Spleen (tissue), 11 donors: ENCODE results near the gene KIF18B. TPM values are rescaled to one million over a fixed set of nuclear protein-coding genes. Genes with fewer than 3 reads are reported as not detected.

ENCODE experiments used
- DNase-seq: peaks from one replicate; pipeline ENCODE4 v3.0.0-alpha.2; 2020
- H3K27ac ChIP-seq, 8 donors: fragments of 200-600 bp; sonication (generic) in 7 of 8; 1 replicate in 4 of 8; 2 replicates in 4 of 8; pipeline versions ENCODE4 v1.5.0 to v1.8.0; 2016 to 2021; ENCODE audit warnings: inconsistent platforms in 4 of 8, mild to moderate bottlenecking in 4 of 8, moderate library complexity in 1 of 8
- H3K27me3 ChIP-seq, 7 donors: fragments of 200-600 bp; sonication (generic) in 6 of 7; replicated peaks in 1 of 7; 1 replicate in 4 of 7; 2 replicates in 3 of 7; pipeline versions ENCODE4 v1.5.0 to v1.8.0; 2016 to 2021; ENCODE audit warnings: inconsistent platforms in 3 of 7, mild to moderate bottlenecking in 1 of 7
- H3K36me3 ChIP-seq, 6 donors: fragments of 200-600 bp; sonication (generic) in 5 of 6; 1 replicate in 4 of 6; 2 replicates in 2 of 6; pipeline versions ENCODE4 v1.5.0 to v1.8.0; 2016 to 2021; ENCODE audit warnings: inconsistent platforms in 2 of 6
- H3K4me1 ChIP-seq, 6 donors: fragments of 200-600 bp; sonication (generic) in 5 of 6; 1 replicate in 3 of 6; 2 replicates in 3 of 6; pipeline versions ENCODE4 v1.5.0 to v1.8.0; 2016 to 2021; ENCODE audit warnings: inconsistent platforms in 3 of 6
- H3K4me3 ChIP-seq, 8 donors: fragments of 200-600 bp; sonication (generic) in 7 of 8; 1 replicate in 4 of 8; 2 replicates in 4 of 8; pipeline versions ENCODE4 v1.5.0 to v1.8.0; 2016 to 2021; ENCODE audit warnings: inconsistent platforms in 4 of 8, mild to moderate bottlenecking in 4 of 8, moderate library complexity in 2 of 8
- H3K9me3 ChIP-seq, 8 donors: fragments of 200-600 bp; sonication (generic) in 7 of 8; 1 replicate in 4 of 8; 2 replicates in 4 of 8; pipeline versions ENCODE4 v1.5.0 to v1.8.0; 2016 to 2021; ENCODE audit warnings: inconsistent platforms in 4 of 8
- POLR2A ChIP-seq, 3 donors: fragments of 450-650 bp; IDR thresholded peaks; one replicate each; pipeline ENCODE4 v1.5.1; 2017; ENCODE audit warnings: antibody characterized with exemption in 3 of 3, mild to moderate bottlenecking in 1 of 3
- POLR2AphosphoS5 ChIP-seq, 3 donors: sonication (generic); formaldehyde crosslinking; IDR thresholded peaks; one replicate each; pipeline ENCODE4 v1.5.1; 2017; ENCODE audit warnings: antibody characterized with exemption in 3 of 3
- WGBS, 5 donors: extraction: QIAGEN DNeasy Blood & Tissue Kit in 3 of 5; methylation state at CpG; one replicate each; pipeline versions ENCODE4 v1.1.5 to v1.1.7; 2013 to 2018; 5-methylcytosine and 5-hydroxymethylcytosine counted together
- intact Hi-C: fragments of 100-400 bp; cut with DNase I; formaldehyde crosslinking; loops from one replicate; pipeline ENCODE4 v1.15.0; 2023; ENCODE audit warnings: low total_unique reads
- polyA plus RNA-seq, 3 donors: library from polyadenylated mRNA; stranded (reverse); fragments of 200-250 nt; gene quantifications; one replicate each; pipeline ENCODE4 v1.2.1, GENCODE V29; 2013
- total RNA-seq, 7 donors: library from RNA; depleted of rRNA in 3 of 7; stranded (reverse); fragments of >200 nt in 3 of 7; fragmentation: NEBNext Ultra II Directional in 4 of 7; extraction: Animal tissue kit (Norgen Biotek cat#: 25700) in 4 of 7; gene quantifications; one replicate each; pipeline versions ENCODE4 v1.1.0 to v1.2.1, GENCODE V29; 2016 to 2021
- TF ChIP-seq, protein P1 (sequence below), 11 experiments: fragments of 200-600 bp in 7 of 11; fragments of 450-650 bp in 4 of 11; sonication (generic) in 4 of 11; IDR thresholded peaks in 8 of 11; conservative IDR thresholded peaks in 3 of 11; 1 replicate in 7 of 11; 2 replicates in 4 of 11; pipeline versions ENCODE4 v1.4.0 to v1.8.0; 2016 to 2021; ENCODE audit warnings: antibody characterized with exemption in 11 of 11, inconsistent platforms in 4 of 11, mild to moderate bottlenecking in 1 of 11
- donor health status: healthy with polysubstance abuse.
- donor health status: DM: no; HTN: no; CAD: no; lungs with moderate emphysema.
- donor health status: DM: no; HTN: no; CAD: no.
- donor health status: Bipolar disorder and iron deficiency.
- donor health status: healthy.
- donor health status: DM: no; HTN: no; CAD: no.
- donor health status: DM: yes; HTN: yes; CAD: no.

The KIF18B gene
- total and polyA plus RNA-seq, 10 donors: 0.26 to 5.8 (median 1.9) TPM

DNA sequence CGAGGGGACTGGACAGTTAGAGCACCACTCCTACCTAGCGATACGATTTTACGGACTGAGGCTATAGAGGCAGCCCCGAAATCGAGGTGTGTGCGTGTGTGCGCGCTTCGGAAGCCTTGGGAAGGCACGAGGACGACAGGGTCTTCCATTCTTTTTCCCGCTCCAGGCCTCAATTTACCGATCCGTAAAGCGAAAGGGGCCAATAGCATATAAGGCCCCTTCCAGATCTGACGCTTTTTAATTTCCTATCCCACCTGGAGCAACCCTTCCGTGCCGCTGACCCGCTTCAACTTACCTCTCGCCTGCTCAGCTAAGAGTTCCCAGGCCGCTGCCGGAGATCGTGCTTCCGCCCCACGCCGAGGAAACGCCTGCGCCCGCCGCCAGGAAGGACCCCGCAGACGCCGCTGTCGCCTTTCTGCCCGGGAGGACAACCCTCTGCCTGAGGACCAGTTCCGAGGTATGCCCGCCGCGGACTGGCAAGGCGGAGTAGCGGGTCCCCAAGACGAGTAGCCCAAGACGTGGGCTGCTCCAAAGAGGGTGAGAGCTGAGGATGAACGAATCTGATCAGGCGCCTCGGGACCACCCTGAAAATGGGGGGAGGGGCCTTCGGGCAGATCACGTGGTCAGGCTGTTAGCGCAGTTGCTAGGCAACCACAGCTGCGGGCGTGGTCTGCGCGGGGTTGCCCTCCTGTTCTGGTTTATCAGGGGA is 48.3 kb downstream of the KIF18B start, which contains the start of gene EFTUD2:
Gene EFTUD2, minus strand, starts transcription at position 372 of the 709 bp plus-strand sequence. CDS start 4,924 bp downstream, outside the sequence.
- DNase-seq: peak; percentile 98
- no peaks in the 10 kb centered on the region for H3K9me3 ChIP-seq
- no peaks in the 10 kb centered on the region for H3K27me3 ChIP-seq
- peak within 1 kb of the TSS; percentile 66 to 93 (median 80) for H3K4me3 ChIP-seq
- peaks cover 0 to 27% (median 7%) of the 10 kb centered on the region in 6 donors for H3K36me3 ChIP-seq
- H3K4me1 ChIP-seq: peaks cover 29 to 87% (median 50%) of the 10 kb centered on the region in 6 donors
- H3K27ac ChIP-seq: peak within 1 kb of the TSS; percentile 92 to 98 (median 97)
- WGBS, 5 donors: 0 to 1% (median 0%) methylated on average over 32 to 54 of the region's 54 CpGs
- intact Hi-C loops: no loop called here
- TF ChIP-seq, protein P1, sequence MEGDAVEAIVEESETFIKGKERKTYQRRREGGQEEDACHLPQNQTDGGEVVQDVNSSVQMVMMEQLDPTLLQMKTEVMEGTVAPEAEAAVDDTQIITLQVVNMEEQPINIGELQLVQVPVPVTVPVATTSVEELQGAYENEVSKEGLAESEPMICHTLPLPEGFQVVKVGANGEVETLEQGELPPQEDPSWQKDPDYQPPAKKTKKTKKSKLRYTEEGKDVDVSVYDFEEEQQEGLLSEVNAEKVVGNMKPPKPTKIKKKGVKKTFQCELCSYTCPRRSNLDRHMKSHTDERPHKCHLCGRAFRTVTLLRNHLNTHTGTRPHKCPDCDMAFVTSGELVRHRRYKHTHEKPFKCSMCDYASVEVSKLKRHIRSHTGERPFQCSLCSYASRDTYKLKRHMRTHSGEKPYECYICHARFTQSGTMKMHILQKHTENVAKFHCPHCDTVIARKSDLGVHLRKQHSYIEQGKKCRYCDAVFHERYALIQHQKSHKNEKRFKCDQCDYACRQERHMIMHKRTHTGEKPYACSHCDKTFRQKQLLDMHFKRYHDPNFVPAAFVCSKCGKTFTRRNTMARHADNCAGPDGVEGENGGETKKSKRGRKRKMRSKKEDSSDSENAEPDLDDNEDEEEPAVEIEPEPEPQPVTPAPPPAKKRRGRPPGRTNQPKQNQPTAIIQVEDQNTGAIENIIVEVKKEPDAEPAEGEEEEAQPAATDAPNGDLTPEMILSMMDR (IDR thresholded peaks at IDR 0.05 in 8 of 11, conservative IDR thresholded peaks at IDR 0.05 in 3 of 11): peak in 7 of 11 experiments; percentile 11 to 47 (median 19)
- TF ChIP-seq POLR2A (IDR thresholded peaks at IDR 0.05): peak in 1 of 3 donors; percentile 89
- TF ChIP-seq POLR2AphosphoS5 (IDR thresholded peaks at IDR 0.05): peak; percentile 91 to 96 (median 91)

DNA sequence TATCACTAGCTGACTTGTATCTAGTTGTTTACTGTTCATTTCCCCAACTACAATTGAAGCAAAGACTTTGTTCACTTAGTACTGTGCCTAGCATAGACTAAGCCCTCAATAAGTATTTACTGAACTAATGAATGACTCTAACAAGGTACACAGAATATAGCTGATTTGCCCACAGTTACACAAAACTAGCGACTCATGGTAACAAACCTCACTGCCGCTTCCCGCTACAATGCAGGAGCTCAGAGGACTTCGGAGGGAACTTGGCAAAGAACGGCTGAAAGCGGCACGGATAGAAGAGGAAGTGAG is 48.9 kb downstream of the KIF18B start:
- 0 to 2% (median 0%) methylated on average over 7 of the region's 7 CpGs for WGBS, 5 donors
- peak overlapping the region; percentile 66 to 93 (median 80) for H3K4me3 ChIP-seq
- no peak for DNase-seq
- H3K9me3 ChIP-seq: no peaks in the 10 kb centered on the region
- peak overlapping the region; percentile 92 to 98 (median 97) for H3K27ac ChIP-seq
- peaks cover 0 to 32% (median 12%) of the 10 kb centered on the region in 6 donors for H3K36me3 ChIP-seq
- intact Hi-C loops: no loop called here
- TF ChIP-seq, protein P1 (IDR thresholded peaks at IDR 0.05 in 8 of 11, conservative IDR thresholded peaks at IDR 0.05 in 3 of 11): no peak
- TF ChIP-seq POLR2AphosphoS5 (IDR thresholded peaks at IDR 0.05) (no peak), POLR2A (IDR thresholded peaks at IDR 0.05) (no peak)
- peaks cover 29 to 84% (median 50%) of the 10 kb centered on the region in 6 donors for H3K4me1 ChIP-seq
- no peaks in the 10 kb centered on the region for H3K27me3 ChIP-seq

DNA sequence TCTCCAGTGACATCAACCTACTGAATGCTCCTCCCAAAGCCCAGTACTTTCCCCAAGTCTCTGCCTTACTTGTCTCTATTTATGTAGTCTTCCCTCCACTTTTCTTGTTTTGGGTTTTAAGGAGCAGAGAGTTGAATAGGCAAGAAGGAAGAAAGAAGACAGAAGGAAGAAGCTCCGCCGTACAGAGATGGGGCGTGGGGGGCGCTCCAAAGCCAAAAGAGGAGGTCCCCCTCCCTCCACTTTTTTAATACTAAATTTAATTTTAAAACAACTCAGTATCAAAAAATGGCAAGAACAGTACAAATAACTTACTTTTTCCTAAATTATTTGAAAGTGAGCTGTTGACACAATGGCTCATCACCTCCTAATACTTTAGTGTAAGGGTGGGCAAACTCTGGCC is 52.9 kb downstream of the KIF18B start:
- Histone ChIP-seq H3K27me3 (no peaks in the 10 kb centered on the region), H3K36me3 (peaks cover 0 to 71% (median 34%) of the 10 kb centered on the region in 6 donors), H3K4me3 (no peak overlapping the region), H3K4me1 (peaks cover 19 to 73% (median 38%) of the 10 kb centered on the region in 6 donors), H3K9me3 (no peaks in the 10 kb centered on the region), H3K27ac (no peak overlapping the region)
- intact Hi-C loops: no loop called here
- no peak for DNase-seq
- TF ChIP-seq POLR2AphosphoS5 (IDR thresholded peaks at IDR 0.05) (no peak), POLR2A (IDR thresholded peaks at IDR 0.05) (no peak)
- TF ChIP-seq, protein P1 (IDR thresholded peaks at IDR 0.05 in 8 of 11, conservative IDR thresholded peaks at IDR 0.05 in 3 of 11): no peak
- WGBS, 5 donors: 94 to 100% (median 95%) methylated on average over 4 of the region's 4 CpGs

DNA sequence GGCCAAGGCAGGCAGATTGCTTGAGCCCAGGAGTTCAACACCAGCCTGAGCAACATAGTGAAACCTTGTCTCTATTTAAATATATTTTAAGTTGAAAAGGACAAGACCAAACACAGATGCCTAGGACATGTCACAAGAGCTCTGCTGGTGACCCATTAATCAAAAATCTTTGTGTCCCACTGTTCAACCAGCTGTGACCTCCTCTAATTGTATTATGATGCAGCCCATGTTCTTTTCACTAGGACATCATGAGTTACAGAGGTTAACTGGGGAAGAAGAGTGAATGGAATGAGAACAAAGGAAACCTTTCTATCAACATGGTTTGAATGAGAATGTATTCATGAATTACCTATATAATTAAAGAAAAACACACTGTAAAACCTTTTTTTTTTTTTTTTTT is 55.3 kb downstream of the KIF18B start:
- DNase-seq: no peak
- Histone ChIP-seq H3K27ac (no peak overlapping the region), H3K4me3 (no peak overlapping the region), H3K27me3 (no peaks in the 10 kb centered on the region), H3K36me3 (peaks cover 0 to 81% (median 34%) of the 10 kb centered on the region in 6 donors), H3K4me1 (peaks cover 27 to 79% (median 44%) of the 10 kb centered on the region in 6 donors), H3K9me3 (no peaks in the 10 kb centered on the region)
- intact Hi-C loops: no loop called here
- TF ChIP-seq POLR2AphosphoS5 (IDR thresholded peaks at IDR 0.05) (no peak), POLR2A (IDR thresholded peaks at IDR 0.05) (no peak)
- TF ChIP-seq, protein P1 (IDR thresholded peaks at IDR 0.05 in 8 of 11, conservative IDR thresholded peaks at IDR 0.05 in 3 of 11): no peak
